ENCODE measurements around the gene IGSF3.
"Not testable (repeated sequence)": the region's sequence is repeated elsewhere in the genome, so short reads cannot be mapped to it uniquely, and the experiment has no call there.

DNA sequence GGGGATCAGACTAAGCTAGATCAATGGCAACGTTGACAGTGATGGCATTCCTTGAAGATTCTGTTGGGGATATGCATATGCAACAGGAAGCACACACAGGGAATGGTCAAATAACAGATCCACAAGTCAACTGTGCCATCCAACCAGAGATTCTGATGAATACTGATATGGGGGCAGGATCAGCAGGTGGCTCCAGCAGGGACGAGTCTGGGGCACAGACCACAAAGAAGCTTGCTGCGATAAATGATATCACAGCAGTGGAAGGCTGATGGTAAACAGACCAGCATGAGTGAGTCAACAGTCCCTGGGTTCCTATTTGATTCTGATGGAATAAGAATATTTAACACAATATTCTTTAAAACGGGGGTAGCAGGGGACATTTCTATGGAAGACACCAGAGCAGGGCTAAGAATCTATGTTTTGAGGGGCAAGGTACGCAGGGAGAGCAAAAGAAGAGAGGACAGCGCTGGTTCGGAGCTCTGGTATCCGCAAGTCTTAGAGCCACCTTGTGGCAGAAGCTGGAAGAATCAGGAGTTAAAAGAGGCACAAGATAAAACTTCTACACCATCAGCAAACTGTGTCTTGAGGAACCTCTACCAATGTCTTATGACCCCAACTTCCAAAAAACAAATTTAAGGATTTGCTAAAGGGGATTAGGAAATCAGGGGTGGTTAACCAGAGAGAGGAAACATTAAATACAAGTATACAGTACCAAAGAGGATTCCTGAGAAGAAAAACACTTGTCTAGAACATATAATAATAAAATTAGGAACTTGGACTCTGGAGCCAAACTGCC is 71.4 kb downstream of the IGSF3 start:
- TF ChIP-seq POLR2A, POLR2AphosphoS5 (IDR thresholded peaks at IDR 0.05; ENCODE audit: low read depth, low read length): not testable (repeated sequence)
